Astrocyte of the hippocampus (primary cell): ENCODE data around the gene USP54.
A peak's percentile ranks its signal among the peaks of the same experiment; 100 is the strongest.

ENCODE experiments used
- DNase-seq: peaks from one replicate; pipeline ENCODE4 v3.0.0; 2011; ENCODE audit warnings: low read depth, low spot score

Gene USP54

GRCh38 chr10:73537288-73537687 is 53.9 kb downstream of the USP54 start:
- DNase-seq: no peak

- no peak for DNase-seq
Measured at GRCh38 chr10:73534857-73535256, 56.3 kb downstream of the USP54 start.

DNA sequence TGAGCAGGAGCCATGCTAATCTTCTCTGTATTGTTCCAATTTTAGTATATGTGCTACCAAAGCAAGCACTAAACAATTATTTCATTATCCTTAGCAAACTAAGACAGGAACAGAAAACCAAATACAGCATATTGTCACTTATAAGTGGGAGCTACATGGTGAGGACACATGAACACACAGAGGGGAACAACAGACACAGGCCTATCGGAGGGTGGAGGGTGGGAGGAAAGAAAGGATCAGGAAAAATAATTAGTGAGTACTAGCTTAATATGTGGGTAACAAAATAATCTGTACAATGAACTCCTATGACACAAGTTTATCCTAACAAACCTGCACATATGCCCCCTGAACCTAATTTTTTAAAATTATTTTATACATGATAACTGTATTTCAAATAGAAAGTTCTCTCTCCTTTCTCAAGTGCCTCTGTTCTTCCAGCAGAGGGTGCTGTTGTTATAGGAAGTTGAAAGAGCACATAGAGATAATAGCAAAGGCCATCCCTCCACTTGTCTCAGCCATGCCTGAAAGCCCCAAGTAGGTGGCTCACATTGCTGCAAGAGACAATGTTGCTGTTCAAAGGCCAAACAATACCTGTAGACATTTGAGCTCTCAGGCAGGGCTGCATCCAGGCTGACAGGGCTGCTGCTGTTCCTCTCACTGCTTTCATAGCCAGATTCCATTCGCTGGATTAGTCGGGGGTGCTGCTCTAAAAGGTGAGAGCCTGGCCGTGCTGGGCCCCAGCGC is 61.9 kb downstream of the USP54 start:
- DNase-seq: peak; percentile 78

DNA sequence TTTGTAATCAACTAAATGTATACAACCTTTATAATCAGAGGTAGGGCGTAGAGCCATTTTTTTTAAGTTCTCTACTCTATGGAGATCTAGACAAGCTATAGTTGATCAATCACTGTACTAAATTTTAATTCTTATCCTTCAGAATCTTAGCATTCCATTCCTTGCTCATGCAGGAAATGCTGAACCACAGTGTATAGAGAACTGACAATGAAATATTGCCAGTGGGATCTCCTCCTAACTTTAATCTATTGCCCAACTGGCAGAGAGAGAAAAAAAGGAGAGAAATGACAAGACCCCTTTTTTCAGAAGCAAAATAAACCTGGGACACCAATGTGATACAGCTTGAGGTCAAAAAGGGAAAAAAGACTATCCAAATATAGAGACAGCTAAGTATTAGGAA is 68.9 kb downstream of the USP54 start:
- DNase-seq: peak; percentile 8

DNA sequence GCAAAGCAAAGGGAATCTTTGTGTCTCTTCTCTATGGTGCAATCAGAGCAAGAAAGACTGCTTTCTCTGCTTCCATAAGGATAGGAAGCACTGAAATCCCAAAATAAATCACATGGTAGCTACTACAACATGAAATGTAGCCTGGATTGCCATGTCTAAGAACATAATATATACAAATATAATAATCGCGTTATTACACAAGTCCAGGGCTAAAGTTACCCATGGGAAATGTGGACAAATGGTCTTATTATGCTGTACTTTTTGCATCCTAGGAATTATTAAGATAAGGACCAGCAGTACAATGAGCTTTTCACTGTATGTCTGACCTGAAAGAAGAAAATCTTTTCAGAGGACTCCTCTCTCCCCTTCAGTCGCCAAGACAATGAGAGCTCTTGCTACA is 71.8 kb downstream of the USP54 start:
- no peak for DNase-seq

- DNase-seq: peak; percentile 70
Measured at GRCh38 chr10:73517166-73517888, 73.8 kb downstream of the USP54 start.

DNA sequence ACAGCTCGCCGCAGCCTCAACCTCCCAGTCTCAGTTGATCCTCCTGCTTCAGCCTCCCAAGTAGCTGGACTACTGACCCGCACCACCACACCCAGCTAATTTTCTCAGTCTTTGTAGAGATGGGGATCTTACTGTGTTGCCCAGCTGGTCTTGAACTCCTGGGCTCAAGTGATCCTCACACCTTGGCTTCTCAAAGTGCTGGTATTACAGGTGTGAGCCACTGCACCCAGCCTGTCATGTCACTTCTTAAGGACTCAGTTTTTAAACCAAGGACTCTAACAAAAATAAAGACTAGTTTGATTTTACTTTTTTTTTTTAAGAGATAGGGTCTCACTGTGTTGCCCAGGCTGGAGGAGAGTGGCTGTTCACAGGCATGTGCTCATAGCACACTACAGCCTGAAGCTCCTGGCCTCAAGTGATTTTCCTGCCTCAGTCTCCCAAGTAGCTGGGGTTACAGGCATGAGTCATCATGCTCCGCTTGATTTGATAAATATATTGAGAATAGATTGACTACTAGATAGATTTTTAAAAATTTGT is 78.9 kb downstream of the USP54 start:
- no peak for DNase-seq

- no peak for DNase-seq
Measured at GRCh38 chr10:73509695-73510094, 81.4 kb downstream of the USP54 start.

- peak; percentile 19 for DNase-seq
Measured at GRCh38 chr10:73506491-73506890, 84.7 kb downstream of the USP54 start.

DNA sequence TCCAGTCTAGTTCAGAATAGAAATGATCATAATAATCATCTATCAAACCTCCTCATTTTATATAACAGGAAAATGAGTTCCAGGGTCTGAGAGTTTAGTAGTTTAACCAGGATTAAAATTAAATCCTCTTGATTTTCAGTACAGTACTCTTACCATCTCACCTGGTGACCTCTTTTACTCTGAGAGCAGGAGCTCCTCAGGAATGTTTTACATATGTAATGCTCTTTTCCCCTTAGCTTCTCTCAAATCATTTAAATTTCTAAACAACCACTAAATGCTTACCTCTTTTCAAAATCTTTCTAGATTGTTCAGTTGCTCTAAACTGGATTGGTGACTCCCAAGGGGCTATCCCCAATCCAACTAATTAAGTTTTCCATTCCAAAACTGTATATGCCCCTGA is 85.1 kb downstream of the USP54 start:
- DNase-seq: no peak

- DNase-seq: no peak
Measured at GRCh38 chr10:73503037-73503436, 88.1 kb downstream of the USP54 start.

DNA sequence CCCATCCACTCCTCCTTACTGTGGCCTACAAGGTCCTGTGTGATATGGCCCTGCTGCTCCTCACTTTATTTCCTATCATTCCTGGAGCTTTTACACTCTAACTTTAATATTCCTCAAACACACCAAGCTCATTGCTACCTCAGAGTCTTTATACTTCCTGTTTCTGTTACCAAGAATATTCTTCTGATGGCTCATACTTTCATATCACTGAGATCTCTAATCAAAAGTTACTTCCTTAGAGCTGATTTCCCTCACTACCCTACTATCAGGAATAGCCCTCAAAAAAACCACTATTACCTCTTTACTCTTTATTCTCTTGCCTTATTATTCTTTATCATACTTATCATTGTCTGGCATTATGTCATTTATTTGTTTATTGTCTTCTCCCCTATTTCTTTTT is 89.5 kb downstream of the USP54 start:
- no peak for DNase-seq

- DNase-seq: no peak
Measured at GRCh38 chr10:73497623-73498022, 93.5 kb downstream of the USP54 start.

DNA sequence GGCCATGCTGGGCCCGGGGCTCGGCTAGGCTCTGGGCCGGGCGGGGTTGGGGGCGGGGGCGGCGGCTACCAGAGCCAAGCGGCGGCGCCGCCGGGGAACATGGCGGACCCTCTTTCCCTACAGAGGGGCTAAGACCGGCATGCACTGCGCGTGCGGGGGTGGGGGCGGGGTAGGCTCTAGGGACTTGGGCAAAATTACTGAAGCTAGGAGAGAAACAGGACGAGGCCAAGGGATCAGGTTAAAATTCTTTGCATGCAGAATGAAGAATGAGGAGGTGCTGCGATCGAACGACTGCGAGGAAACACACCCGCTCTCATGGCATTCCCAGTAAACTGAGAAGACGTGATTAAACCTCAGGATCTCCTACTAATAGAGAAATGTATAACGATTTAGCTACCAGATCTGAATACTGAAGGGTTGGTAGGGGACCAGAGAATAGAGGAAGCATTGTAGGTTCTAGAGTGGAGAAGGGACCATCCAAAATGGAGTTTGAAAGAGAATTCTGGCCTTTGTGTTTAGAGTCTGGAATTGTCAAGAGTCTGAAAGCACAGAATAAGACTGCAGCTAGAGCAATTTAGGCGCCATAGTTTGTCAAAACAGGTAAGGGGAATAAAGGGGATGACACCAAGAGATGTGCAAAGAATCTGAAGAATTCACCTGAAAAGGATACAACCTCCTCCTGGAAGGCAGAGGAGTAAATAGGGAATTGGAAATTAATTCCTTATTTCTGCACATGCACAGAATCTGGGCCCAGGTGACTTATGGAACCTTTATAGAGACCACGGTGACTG is 95.1 kb downstream of the USP54 start, which contains the start of gene PPP3CB:
TSS of gene PPP3CB (minus strand) at position 141 of the 791 bp plus-strand sequence. CDS start at position 6, 135 bp downstream.
- peak; percentile 99 for DNase-seq

DNA sequence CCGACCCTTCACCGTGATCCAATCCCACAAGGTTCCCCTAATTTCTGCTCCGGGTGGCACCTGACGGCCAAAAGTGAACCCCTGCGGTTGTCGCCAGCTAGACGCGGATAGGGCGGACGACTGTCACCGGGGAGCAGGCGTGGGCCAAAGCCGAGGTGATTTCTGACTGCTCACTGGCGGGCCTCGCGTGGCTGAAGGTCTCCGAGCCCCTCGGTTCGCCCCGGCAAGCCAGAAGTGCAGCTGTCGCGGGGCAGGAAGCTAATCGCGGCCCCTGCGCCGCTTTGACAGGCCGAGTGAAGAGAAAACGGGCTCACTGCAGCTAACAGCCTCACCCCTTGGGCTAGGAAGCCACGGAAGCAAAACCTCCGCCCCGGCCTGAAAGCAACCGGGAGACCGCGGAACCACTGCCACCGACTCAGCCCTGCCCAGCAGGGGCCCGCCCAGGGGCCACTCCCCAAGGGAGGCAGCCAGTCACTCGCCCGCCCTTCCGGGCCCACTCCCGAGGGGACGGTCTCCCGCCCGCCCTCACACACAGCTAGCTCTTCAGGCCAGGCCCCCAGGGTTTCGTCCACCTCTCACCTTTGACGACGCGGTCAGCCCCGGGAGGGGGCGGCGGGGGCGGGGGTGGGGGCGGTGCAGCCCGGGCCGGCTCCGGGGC is 95.8 kb downstream of the USP54 start:
- DNase-seq: peak; percentile 92

GRCh38 chr10:73494877-73495225 is 96.3 kb downstream of the USP54 start:
- no peak for DNase-seq

- DNase-seq: no peak
Measured at GRCh38 chr10:73494213-73494612, 96.9 kb downstream of the USP54 start.

DNA sequence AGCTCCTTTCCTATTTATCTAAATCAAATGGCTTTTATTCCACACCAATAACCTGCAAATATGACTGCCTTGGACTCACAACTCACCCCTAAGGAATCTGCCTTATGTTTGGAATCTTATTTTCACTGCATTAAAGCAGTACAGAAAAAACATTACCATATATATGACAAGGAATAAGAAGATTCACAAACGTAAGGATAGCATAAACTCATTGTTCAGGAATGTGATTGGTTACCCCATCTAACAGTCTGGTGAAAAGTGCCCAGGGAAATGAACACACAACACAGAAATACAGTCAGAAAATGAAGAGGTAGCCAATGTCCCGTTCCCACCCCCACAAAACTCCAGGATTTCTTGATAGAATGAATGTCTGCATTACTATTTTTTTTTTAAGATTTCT is 97.4 kb downstream of the USP54 start:
- DNase-seq: peak; percentile 44

- DNase-seq: no peak
Measured at GRCh38 chr10:73486601-73487000, 104.5 kb downstream of the USP54 start.

- DNase-seq: no peak
Measured at GRCh38 chr10:73485320-73485719, 105.8 kb downstream of the USP54 start.

- DNase-seq: peak; percentile 69
Measured at GRCh38 chr10:73480158-73480557, 111.0 kb downstream of the USP54 start.

DNA sequence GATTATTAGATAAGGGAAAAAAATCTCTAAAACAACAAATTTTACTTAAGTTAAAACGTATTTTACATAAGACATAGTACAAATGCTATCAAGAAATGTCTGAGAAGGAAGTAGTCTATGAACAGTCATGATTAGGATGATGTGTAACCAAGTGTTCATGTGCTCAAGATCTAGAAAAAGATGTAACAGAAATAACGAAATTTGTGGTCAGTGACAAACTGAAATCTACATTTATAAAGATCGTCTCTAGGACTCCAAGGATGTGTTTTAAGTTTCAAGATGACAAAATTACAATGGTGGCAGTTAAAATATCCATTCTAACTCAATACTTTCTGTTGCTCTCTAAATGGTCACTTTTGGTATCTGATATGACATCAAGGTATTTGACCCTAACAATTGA is 112.5 kb downstream of the USP54 start:
- DNase-seq: no peak
